Right lobe of liver (tissue), 6 donors: ENCODE measurements around the gene ELMOD1. TPM values are rescaled to one million over a fixed set of nuclear protein-coding genes. Genes with fewer than 3 reads are reported as not detected.

ENCODE experiments used
- ATAC-seq, 4 donors: fragments of 200-7000 bp; cut with Tn5 transposase; one replicate each; pipeline ENCODE4 v1.9.1; 2020; ENCODE audit warnings: mild to moderate bottlenecking in 4 of 4, moderate library complexity in 4 of 4
- DNase-seq, 3 donors: peaks; one replicate each; pipeline ENCODE4 v3.0.0-alpha.2; 2020
- H3K27ac ChIP-seq, 3 donors: fragments of 200-600 bp; one replicate each; pipeline ENCODE4 v1.8.0; 2022
- H3K27me3 ChIP-seq, 2 donors: fragments of 200-600 bp; one replicate each; pipeline ENCODE4 v1.8.0; 2022
- H3K36me3 ChIP-seq, 4 donors: fragments of 200-600 bp; sonication (generic) in 1 of 4; one replicate each; pipeline versions ENCODE4 v1.5.1 to v1.8.0; 2017 to 2022; ENCODE audit warnings: control low read depth in 1 of 4
- H3K4me1 ChIP-seq, 4 donors: fragments of 200-600 bp; sonication (generic) in 1 of 4; one replicate each; pipeline versions ENCODE4 v1.5.1 to v1.8.0; 2017 to 2022; ENCODE audit warnings: control low read depth in 1 of 4
- H3K4me3 ChIP-seq, 3 donors: fragments of 200-600 bp; one replicate each; pipeline ENCODE4 v1.8.0; 2022
- H3K9me3 ChIP-seq, 4 donors: fragments of 200-600 bp; sonication (generic) in 1 of 4; one replicate each; pipeline versions ENCODE4 v1.5.1 to v1.8.0; 2017 to 2022; ENCODE audit warnings: control low read depth in 1 of 4
- POLR2A ChIP-seq: fragments of 450-650 bp; IDR thresholded peaks from one replicate; pipeline ENCODE4 v1.6.1; 2017; ENCODE audit warnings: antibody characterized with exemption, mild to moderate bottlenecking
- WGBS: methylation state at CpG from one replicate; pipeline ENCODE4 v1.1.6; 2018; ENCODE audit warnings: low coverage, low lambda C conversion rate; ENCODE audit not compliant: insufficient coverage; ENCODE audit errors: missing lambda C conversion rate; 5-methylcytosine and 5-hydroxymethylcytosine counted together
- intact Hi-C, 2 donors: fragments of 100-400 bp; cut with DNase I; formaldehyde crosslinking; loops; one replicate each; pipeline versions ENCODE4 v1.11.2 to v1.14.1; 2022
- total RNA-seq, 6 experiments: library from RNA; depleted of rRNA in 2 of 6; stranded (reverse); fragments of >200 nt in 2 of 6; fragmentation: NEBNext Ultra II Directional in 3 of 6; extraction: Animal tissue kit (Norgen Biotek cat#: 25700) in 3 of 6; gene quantifications; one replicate each; pipeline versions ENCODE4 v1.1.0 to v1.2.4, GENCODE V29; 2016 to 2023
- TF ChIP-seq, protein P1 (sequence below), 4 donors: fragments of 200-600 bp in 3 of 4; fragments of 450-650 bp in 1 of 4; IDR thresholded peaks; one replicate each; pipeline versions ENCODE4 v1.5.1 to v1.8.0; 2016 to 2022; ENCODE audit warnings: antibody characterized with exemption in 4 of 4, mild to moderate bottlenecking in 2 of 4
- donor health status: DM: no; HTN: yes; CAD: no.
- donor health status: DM: no; HTN: no; CAD: no.
- donor health status: DM: no; HTN: no; CAD: no.
- donor health status: DM: no; HTN: yes; CAD: no.
- donor health status: DM: no; HTN: yes; CAD: no.

Gene ELMOD1
- total RNA-seq, 6 experiments from 2014 or later = 0.25 to 1.7 (median 0.42) TPM; not detected in 1

DNA sequence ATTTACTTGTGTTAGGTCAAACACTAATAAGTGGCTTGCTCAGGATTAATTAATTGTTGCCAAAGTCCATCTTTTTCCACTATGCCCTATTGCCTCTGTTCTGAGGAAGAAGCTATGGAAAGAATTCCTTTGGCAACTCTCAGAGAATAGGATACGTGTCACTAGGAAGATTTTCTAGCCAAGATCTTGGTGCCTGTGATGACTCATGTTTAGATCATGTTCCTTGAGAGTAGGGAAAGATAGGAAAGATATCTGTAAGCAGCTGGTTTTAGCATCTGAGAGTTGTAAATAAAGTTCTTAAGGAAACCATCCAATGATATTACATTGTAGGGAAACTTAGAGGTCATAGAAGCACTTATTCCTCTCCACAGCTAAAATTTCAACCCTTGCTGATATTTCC, 105.2 kb downstream of the ELMOD1 start:
- no peak overlapping the region for H3K4me3 ChIP-seq
- WGBS = 32% methylated on average over 1 of the region's 1 CpG
- no peak for DNase-seq
- no peaks in the 10 kb centered on the region for H3K36me3 ChIP-seq
- TF ChIP-seq, protein P1, sequence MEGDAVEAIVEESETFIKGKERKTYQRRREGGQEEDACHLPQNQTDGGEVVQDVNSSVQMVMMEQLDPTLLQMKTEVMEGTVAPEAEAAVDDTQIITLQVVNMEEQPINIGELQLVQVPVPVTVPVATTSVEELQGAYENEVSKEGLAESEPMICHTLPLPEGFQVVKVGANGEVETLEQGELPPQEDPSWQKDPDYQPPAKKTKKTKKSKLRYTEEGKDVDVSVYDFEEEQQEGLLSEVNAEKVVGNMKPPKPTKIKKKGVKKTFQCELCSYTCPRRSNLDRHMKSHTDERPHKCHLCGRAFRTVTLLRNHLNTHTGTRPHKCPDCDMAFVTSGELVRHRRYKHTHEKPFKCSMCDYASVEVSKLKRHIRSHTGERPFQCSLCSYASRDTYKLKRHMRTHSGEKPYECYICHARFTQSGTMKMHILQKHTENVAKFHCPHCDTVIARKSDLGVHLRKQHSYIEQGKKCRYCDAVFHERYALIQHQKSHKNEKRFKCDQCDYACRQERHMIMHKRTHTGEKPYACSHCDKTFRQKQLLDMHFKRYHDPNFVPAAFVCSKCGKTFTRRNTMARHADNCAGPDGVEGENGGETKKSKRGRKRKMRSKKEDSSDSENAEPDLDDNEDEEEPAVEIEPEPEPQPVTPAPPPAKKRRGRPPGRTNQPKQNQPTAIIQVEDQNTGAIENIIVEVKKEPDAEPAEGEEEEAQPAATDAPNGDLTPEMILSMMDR (IDR thresholded peaks at IDR 0.05) = no peak
- TF ChIP-seq POLR2A = no peak
- H3K27me3 ChIP-seq = peaks cover 0 to 3% of the 10 kb centered on the region in 2 donors
- no peaks in the 10 kb centered on the region for H3K9me3 ChIP-seq
- H3K4me1 ChIP-seq = no peaks in the 10 kb centered on the region
- intact Hi-C loops = loop anchor here in 1 of 2 donors (10.0 kb wide), 1 partner anchor 121 kb away; no protein-coding TSS in a partner anchor
- H3K27ac ChIP-seq = no peak overlapping the region
- peak in 2 of 4 donors; percentile 47 to 49 for ATAC-seq

GRCh38 chr11:107697291-107697690, 106.3 kb downstream of the ELMOD1 start:
- H3K4me1 ChIP-seq = no peaks in the 10 kb centered on the region
- H3K9me3 ChIP-seq = no peaks in the 10 kb centered on the region
- TF ChIP-seq, protein P1 (IDR thresholded peaks at IDR 0.05) = no peak
- H3K27ac ChIP-seq = no peak overlapping the region
- DNase-seq (no peak), ATAC-seq (no peak)
- no peak overlapping the region for H3K4me3 ChIP-seq
- intact Hi-C loops = loop anchor here in 1 of 2 donors (10.0 kb wide), 1 partner anchor 122 kb away; no protein-coding TSS in a partner anchor
- no peaks in the 10 kb centered on the region for H3K36me3 ChIP-seq
- H3K27me3 ChIP-seq = peaks cover 0 to 3% of the 10 kb centered on the region in 2 donors
- WGBS = 57% methylated on average over 5 of the region's 6 CpGs

DNA sequence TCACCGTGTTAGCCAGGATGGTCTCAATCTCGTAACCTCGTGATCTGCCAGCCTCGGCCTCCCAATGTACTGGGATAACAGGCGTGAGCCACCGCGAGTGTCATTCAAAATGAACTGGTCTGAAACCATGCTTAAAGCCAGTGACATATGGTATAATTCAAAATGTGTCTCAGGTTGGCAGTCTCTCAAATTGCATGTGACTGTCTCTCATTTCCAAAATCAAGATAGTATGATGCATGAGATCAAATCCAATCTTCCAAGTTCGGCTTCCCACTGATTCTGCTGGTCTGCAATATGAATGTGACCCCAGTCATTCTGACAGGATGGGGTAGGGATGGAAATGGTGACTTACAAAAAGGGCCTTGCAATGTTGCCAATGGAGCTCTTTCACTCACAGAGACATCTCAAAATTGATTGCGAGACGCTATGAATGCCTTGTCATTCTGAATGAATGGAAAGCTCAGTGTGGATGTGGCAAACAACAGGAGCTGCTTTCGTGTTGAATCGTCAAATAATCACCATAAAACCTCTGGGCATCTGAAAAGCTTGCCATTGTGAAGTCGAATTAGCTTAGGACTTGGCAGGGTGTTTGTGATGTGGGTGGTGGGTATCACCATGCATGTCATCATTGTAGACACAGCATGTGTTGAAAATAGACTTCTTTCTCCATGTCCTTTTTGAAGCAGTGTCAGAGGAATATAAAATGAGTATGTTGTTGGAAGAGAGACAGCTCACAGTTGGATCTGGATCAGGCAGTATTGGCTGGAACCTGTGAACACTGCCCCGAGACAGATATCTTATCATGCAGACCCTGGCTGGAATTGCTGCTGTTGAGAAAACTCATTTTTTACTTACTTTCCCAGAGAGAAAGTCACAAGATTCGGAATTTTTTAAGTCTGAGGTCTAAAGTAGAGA, 108.7 kb downstream of the ELMOD1 start:
- Histone ChIP-seq H3K9me3 (no peaks in the 10 kb centered on the region), H3K27me3 (peaks cover 0 to 3% of the 10 kb centered on the region in 2 donors), H3K4me3 (no peak overlapping the region), H3K36me3 (no peaks in the 10 kb centered on the region), H3K27ac (no peak overlapping the region), H3K4me1 (no peaks in the 10 kb centered on the region)
- 69% methylated on average over 15 of the region's 15 CpGs for WGBS
- intact Hi-C loops = loop anchor here in 1 of 2 donors (10.0 kb wide), 1 partner anchor 125 kb away; no protein-coding TSS in a partner anchor
- no peak for TF ChIP-seq POLR2A
- TF ChIP-seq, protein P1 (IDR thresholded peaks at IDR 0.05) = no peak
- ATAC-seq = no peak
- no peak for DNase-seq

DNA sequence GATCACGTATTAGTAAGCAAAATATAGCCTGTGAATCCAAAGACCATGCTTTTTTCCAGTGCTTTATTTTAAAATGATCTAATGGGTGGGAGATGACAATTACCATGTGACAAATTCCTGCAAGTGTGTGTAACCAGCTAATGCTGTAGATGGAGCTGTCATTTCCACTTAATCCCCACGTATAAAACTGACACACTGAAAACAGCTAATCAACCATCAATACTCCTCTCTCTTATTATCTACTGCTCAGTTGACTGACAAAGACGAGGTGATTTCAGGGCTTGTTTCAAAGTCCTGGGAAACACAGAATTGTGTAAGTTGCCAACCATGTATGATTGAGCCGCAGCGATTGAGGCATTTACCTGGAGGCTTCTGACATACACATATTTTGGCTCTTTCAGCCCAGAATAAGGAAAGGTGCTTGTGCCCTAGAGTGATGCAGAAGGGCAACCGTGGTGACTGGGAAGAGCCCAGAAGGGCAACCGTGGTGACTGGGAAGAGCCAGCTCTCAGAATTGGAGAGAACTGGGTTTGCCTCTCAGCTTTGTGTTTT, 111.2 kb downstream of the ELMOD1 start:
- ATAC-seq = no peak
- no peaks in the 10 kb centered on the region for H3K9me3 ChIP-seq
- intact Hi-C loops = no loop called here
- DNase-seq = no peak
- no peak overlapping the region for H3K4me3 ChIP-seq
- H3K4me1 ChIP-seq = no peaks in the 10 kb centered on the region
- H3K36me3 ChIP-seq = no peaks in the 10 kb centered on the region
- TF ChIP-seq, protein P1 (IDR thresholded peaks at IDR 0.05) = no peak
- TF ChIP-seq POLR2A = no peak
- no peaks in the 10 kb centered on the region for H3K27me3 ChIP-seq
- WGBS = 58% methylated on average over 7 of the region's 7 CpGs
- H3K27ac ChIP-seq = no peak overlapping the region
